IMR-90 (cell line): ENCODE measurements around the gene STX18. TPM values are rescaled to one million over a fixed set of nuclear protein-coding genes. Genes with fewer than 3 reads are reported as not detected.

Source experiments
- ATAC-seq: fragments of 200-7000 bp; cut with Tn5 transposase; 2 replicates; pipeline ENCODE4 v1.9.1; 2020; ENCODE audit warnings: low read depth, mild to moderate bottlenecking, moderate library complexity
- BruUV-seq: library from RNA; stranded (reverse); fragments of 400-500 nt; replicated peaks from 2 replicates; lab custom pipeline; 2021; lab: Mats Ljungman, UMichigan
- CTCF ChIA-PET: fragments of 300-600 bp; formaldehyde crosslinking; extraction: SDS; loops from one replicate; lab custom pipeline; 2021; ENCODE audit warnings: antibody characterized with exemption; lab: Yijun Ruan, JAX
- POLR2A ChIA-PET: fragments of 300-600 bp; sonication (Branson Sonifier 250); formaldehyde crosslinking; loops from one replicate; lab custom pipeline; 2022; ENCODE audit warnings: antibody characterized with exemption; ENCODE audit not compliant: unreplicated experiment; lab: Charles Lee
- DNase-seq: peaks from one replicate; pipeline ENCODE4 v3.0.0; 2013
- H2AFZ ChIP-seq: replicated peaks from 2 replicates; pipeline ENCODE3; 2013; ENCODE audit warnings: low read length, mild to moderate bottlenecking; ENCODE audit not compliant: poor library complexity
- H2AK5ac ChIP-seq: 2 replicates; pipeline ENCODE4 v1.6.1; 2013; ENCODE audit warnings: low read depth, low read length, inconsistent platforms
- H2AK9ac ChIP-seq: replicated peaks from 2 replicates; pipeline ENCODE3; 2013; ENCODE audit warnings: mild to moderate bottlenecking, low read depth, low read length, moderate library complexity; ENCODE audit not compliant: poor library complexity
- H2BK120ac ChIP-seq: 2 replicates; pipeline ENCODE4 v1.6.1; 2013; ENCODE audit warnings: low read depth, low read length, inconsistent platforms
- H2BK15ac ChIP-seq: 3 replicates; pipeline ENCODE4 v1.6.1; 2013; ENCODE audit warnings: low read depth, low read length, inconsistent platforms
- H2BK20ac ChIP-seq: 2 replicates; pipeline ENCODE4 v1.6.1; 2013; ENCODE audit warnings: low read depth, mild to moderate bottlenecking, inconsistent platforms, low read length, moderate library complexity
- H2BK5ac ChIP-seq: 2 replicates; pipeline ENCODE4 v1.6.1; 2013; ENCODE audit warnings: mild to moderate bottlenecking, low read depth, low read length, inconsistent platforms; ENCODE audit not compliant: poor library complexity, severe bottlenecking
- H3K14ac ChIP-seq: replicated peaks from 2 replicates; pipeline ENCODE4 v1.6.1; 2013; ENCODE audit warnings: low read depth, low read length, inconsistent platforms
- H3K18ac ChIP-seq: 2 replicates; pipeline ENCODE4 v1.6.1; 2013; ENCODE audit warnings: low read depth, low read length, control low read depth
- H3K23ac ChIP-seq: 2 replicates; pipeline ENCODE4 v1.6.1; 2013; ENCODE audit warnings: low read depth, low read length, inconsistent platforms
- H3K27ac ChIP-seq: 2 replicates; pipeline ENCODE4 v1.5.1; 2013; ENCODE audit warnings: mild to moderate bottlenecking, control low read depth, low read length; ENCODE audit not compliant: insufficient read depth
- H3K27me3 ChIP-seq: 2 replicates; pipeline ENCODE4 v1.6.1; 2013; ENCODE audit warnings: low read length; ENCODE audit not compliant: control insufficient read depth, insufficient read depth
- H3K36me3 ChIP-seq: 2 replicates; pipeline ENCODE4 v1.6.1; 2013; ENCODE audit warnings: low read length, mixed read lengths; ENCODE audit not compliant: control insufficient read depth, insufficient read depth
- H3K4ac ChIP-seq: 2 replicates; pipeline ENCODE4 v1.6.1; 2013; ENCODE audit warnings: low read depth, low read length, inconsistent platforms
- H3K4me1 ChIP-seq: 2 replicates; pipeline ENCODE4 v1.6.1; 2013; ENCODE audit warnings: low read length, mixed read lengths; ENCODE audit not compliant: control insufficient read depth, insufficient read depth
- H3K4me2 ChIP-seq: 2 replicates; pipeline ENCODE4 v1.6.1; 2013; ENCODE audit warnings: low read depth, mild to moderate bottlenecking, control low read depth, low read length, moderate library complexity
- H3K4me3 ChIP-seq: 2 replicates; pipeline ENCODE4 v1.5.1; 2013; ENCODE audit warnings: low read depth, mild to moderate bottlenecking, control low read depth, low read length, moderate library complexity; ENCODE audit not compliant: insufficient read depth
- H3K56ac ChIP-seq: 2 replicates; pipeline ENCODE4 v1.6.1; 2013; ENCODE audit warnings: low read length, inconsistent platforms; ENCODE audit not compliant: insufficient read depth; ENCODE audit errors: extremely low read depth
- H3K79me1 ChIP-seq, 2 experiments: 2 replicates each; pipeline ENCODE4 v1.6.1; 2013; ENCODE audit warnings: low read length in 2 of 2, inconsistent platforms in 1 of 2, low read depth in 1 of 2
- H3K9ac ChIP-seq: 2 replicates; pipeline ENCODE4 v1.6.1; 2013; ENCODE audit warnings: low read depth, low read length, control low read depth
- H3K9me1 ChIP-seq: 2 replicates; pipeline ENCODE4 v1.6.1; 2013; ENCODE audit warnings: low read length, inconsistent platforms; ENCODE audit not compliant: insufficient read depth
- H3K9me3 ChIP-seq: 2 replicates; pipeline ENCODE4 v1.6.1; 2013; ENCODE audit warnings: low read length; ENCODE audit not compliant: control insufficient read depth, insufficient read depth
- H4K20me1 ChIP-seq: 2 replicates; pipeline ENCODE4 v1.6.1; 2013; ENCODE audit warnings: low read length, inconsistent platforms; ENCODE audit not compliant: insufficient read depth
- H4K5ac ChIP-seq: 2 replicates; pipeline ENCODE4 v1.6.1; 2013; ENCODE audit warnings: mild to moderate bottlenecking, low read depth, low read length, control low read depth
- H4K8ac ChIP-seq, 2 experiments: 2 replicates each; pipeline ENCODE4 v1.6.1; 2013; ENCODE audit warnings: low read depth in 2 of 2, low read length in 2 of 2, control low read depth in 1 of 2, inconsistent platforms in 1 of 2
- H4K91ac ChIP-seq: 2 replicates; pipeline ENCODE4 v1.6.1; 2013; ENCODE audit warnings: low read depth, low read length, inconsistent platforms; ENCODE audit not compliant: insufficient read depth
- BHLHE40 ChIP-seq: fragments of 150-350 bp; IDR thresholded peaks from 2 replicates; pipeline ENCODE4 v1.6.1; 2016; ENCODE audit warnings: mild to moderate bottlenecking, low read depth, low read length
- FOS ChIP-seq: fragments of 150-350 bp; IDR thresholded peaks from 2 replicates; pipeline ENCODE4 v1.6.1; 2016; ENCODE audit warnings: low read depth, low read length
- MXI1 ChIP-seq: IDR thresholded peaks from 2 replicates; pipeline ENCODE4 v1.6.1; 2012; ENCODE audit warnings: low read depth, mild to moderate bottlenecking, low read length, moderate library complexity, borderline replicate concordance
- NFE2L2 ChIP-seq: fragments of 150-350 bp; IDR thresholded peaks from 2 replicates; pipeline ENCODE4 v1.6.1; 2016; ENCODE audit warnings: low read depth, mild to moderate bottlenecking, low read length
- POLR2A ChIP-seq: IDR thresholded peaks from 2 replicates; pipeline ENCODE4 v1.6.1; 2012; ENCODE audit warnings: mild to moderate bottlenecking, low read depth, low read length
- RCOR1 ChIP-seq: IDR thresholded peaks from 2 replicates; pipeline ENCODE4 v1.6.1; 2012; ENCODE audit warnings: mild to moderate bottlenecking, low read length, improper control_type of control experiment; ENCODE audit not compliant: insufficient replicate concordance
- RFX5 ChIP-seq: IDR thresholded peaks from 2 replicates; pipeline ENCODE4 v1.8.0; 2012; ENCODE audit warnings: low read depth, mild to moderate bottlenecking, low read length, moderate library complexity
- WGBS, 2 experiments: methylation state at CpG; one replicate each; pipeline versions ENCODE4 v1.1.5 to v1.1.7; 2013; ENCODE audit warnings: missing lambda C conversion rate in 2 of 2; ENCODE audit not compliant: insufficient read length in 1 of 2; ENCODE audit errors: extremely low coverage in 2 of 2; 5-methylcytosine and 5-hydroxymethylcytosine counted together
- dilution Hi-C: fragments of 300-500 bp; cut with HindIII; formaldehyde crosslinking; loops from one replicate; pipeline ENCODE4 v1.14.3; 2018; ENCODE audit warnings: low sequenced_read_pairs; ENCODE audit not compliant: unreplicated experiment
- in situ Hi-C: fragments of 300-500 bp; cut with MboI; formaldehyde crosslinking; loops from 3 replicates; pipeline ENCODE4 v1.14.3; 2019; ENCODE audit warnings: low sequenced_read_pairs, inconsistent platforms, mixed read lengths
- intact Hi-C: fragments of 100-400 bp; cut with micrococcal nuclease; formaldehyde crosslinking; loops from 2 replicates; pipeline ENCODE4 v1.10.0; 2022
- polyA plus RNA-seq, 3 experiments: library from polyadenylated mRNA; depleted of rRNA; stranded (reverse); fragments of >200 nt; gene quantifications; 2 replicates each; pipeline ENCODE4 v1.2.3, GENCODE V29; 2012; ENCODE audit warnings: low replicate concordance in 1 of 3
- total RNA-seq: library from RNA; depleted of rRNA; stranded (reverse); fragments of >200 nt; gene quantifications from 2 replicates; pipeline ENCODE4 v1.2.3, GENCODE V29; 2012

The STX18 gene
- total and polyA plus RNA-seq, 2 of the 4 experiments (the other 2 are of a cell fraction) = 20.1 to 23.4 TPM

DNA sequence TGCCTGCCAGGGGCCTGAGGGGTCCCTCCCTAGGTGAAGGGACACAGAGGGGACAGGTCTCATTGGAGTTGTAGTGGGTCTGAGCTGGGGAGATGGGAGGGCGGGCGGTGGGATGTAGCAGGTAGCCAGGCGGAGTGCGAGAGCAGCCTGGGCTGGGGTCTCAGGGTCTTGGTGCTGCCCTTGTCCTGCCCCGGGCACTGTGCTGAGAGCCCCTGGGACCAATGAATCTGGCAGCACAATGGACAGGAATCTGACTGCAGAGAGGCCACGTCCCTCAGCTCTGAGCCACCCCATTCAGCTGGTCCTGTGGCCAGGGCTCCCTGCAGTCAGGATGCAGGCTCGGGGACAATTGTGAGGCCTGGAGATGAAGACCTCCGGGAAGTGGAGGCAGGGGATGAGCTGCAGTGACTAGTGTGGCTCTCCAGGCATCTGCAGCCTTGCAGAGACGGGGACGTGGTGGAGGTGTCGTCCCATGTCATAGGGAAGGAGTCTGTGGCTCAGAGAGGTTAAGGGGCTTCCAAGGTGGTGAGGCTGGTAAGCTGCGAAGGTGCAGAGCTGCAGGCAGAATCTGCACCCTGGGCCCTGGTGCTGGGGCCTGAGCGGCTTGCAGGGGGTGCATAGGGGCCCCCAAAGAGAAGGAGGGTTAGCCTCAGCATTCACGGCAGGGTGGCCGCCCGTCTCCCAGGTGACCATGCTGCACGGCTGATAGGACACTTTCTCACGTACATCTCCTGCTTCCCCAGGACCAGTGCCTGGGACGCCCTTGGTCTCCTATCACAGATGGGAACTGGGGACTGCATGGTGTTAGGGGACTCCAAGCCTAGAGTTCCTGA, 134.3 kb downstream of the STX18 start:
- no TSS peak for BruUV-seq

More for the DNA sequence above, 134.3 kb downstream of the STX18 start:
- H3K56ac ChIP-seq = no peak overlapping the region
- no peaks in the 10 kb centered on the region for H4K20me1 ChIP-seq
- in situ Hi-C loops (no loop called here), dilution Hi-C loops (no loop called here), intact Hi-C loops (no loop called here)
- peaks cover 10% of the 10 kb centered on the region; the same call in 1 of the 2 replicates for H3K27me3 ChIP-seq
- peak overlapping the region; percentile 16 for H2AK9ac ChIP-seq
- H3K14ac ChIP-seq = no peak overlapping the region
- no peak overlapping the region for H2BK20ac ChIP-seq
- H3K9ac ChIP-seq = no peak overlapping the region
- no peaks in the 10 kb centered on the region for H3K36me3 ChIP-seq
- no peak overlapping the region for H2AFZ ChIP-seq
- DNase-seq = no peak
- H4K91ac ChIP-seq = no peak overlapping the region
- no peaks in the 10 kb centered on the region for H3K4me1 ChIP-seq
- no peak overlapping the region for H3K4me3 ChIP-seq
- H4K5ac ChIP-seq = no peak overlapping the region
- WGBS, 2 experiments = 78% methylated on average over 8 of the region's 19 CpGs; no CpG with 5 or more reads in 1 of the 2 experiments
- no peaks in the 10 kb centered on the region for H3K79me1 ChIP-seq
- no peak overlapping the region for H3K23ac ChIP-seq
- TF ChIP-seq FOS = no peak
- no peak for TF ChIP-seq BHLHE40
- no peak for TF ChIP-seq RFX5
- TF ChIP-seq NFE2L2 = no peak
- TF ChIP-seq POLR2A = no peak
- TF ChIP-seq RCOR1 = no peak
- TF ChIP-seq MXI1 = no peak
- H2AK5ac ChIP-seq = no peak overlapping the region
- ChIA-PET POLR2A (no interaction called here), CTCF (no interaction called here)
- no peak overlapping the region for H3K18ac ChIP-seq
- no peaks in the 10 kb centered on the region for H3K9me3 ChIP-seq
- no peak for ATAC-seq
- H2BK15ac ChIP-seq = no peak overlapping the region
- no peak overlapping the region for H3K4me2 ChIP-seq
- no peaks in the 10 kb centered on the region for H3K9me1 ChIP-seq
- no peak overlapping the region for H2BK5ac ChIP-seq
- H3K4ac ChIP-seq = no peak overlapping the region
- no peak overlapping the region for H2BK120ac ChIP-seq
- no peak overlapping the region for H3K27ac ChIP-seq
- H4K8ac ChIP-seq = no peak overlapping the region
